Neural cell (in vitro differentiated cells): ENCODE data around the gene CKAP5. TPM values are rescaled to one million over a fixed set of nuclear protein-coding genes. Genes with fewer than 3 reads are reported as not detected.

Experiments used
- H2AFZ ChIP-seq: fragments of 200-600, 300-800 bp; sonication (generic), shearing (Covaris generic); 2 replicates; pipeline ENCODE4 v1.6.0; 2014; ENCODE audit warnings: low read depth, mild to moderate bottlenecking, antibody characterized with exemption, low read length, moderate library complexity
- H3F3A ChIP-seq: fragments of 200-600 bp; shearing (Covaris generic); 2 replicates; pipeline ENCODE4 v1.6.1; 2016; ENCODE audit warnings: mild to moderate bottlenecking, moderate library complexity, mixed read lengths, antibody characterized with exemption, low read length; ENCODE audit not compliant: insufficient read depth, poor library complexity, severe bottlenecking
- H3K27ac ChIP-seq: fragments of 200-600, 300-800 bp; sonication (generic), shearing (Covaris generic); 2 replicates; pipeline ENCODE4 v1.5.1; 2014; ENCODE audit warnings: mild to moderate bottlenecking, low read length, moderate library complexity
- H3K27me3 ChIP-seq: fragments of 300-800, 200-600 bp; sonication (generic), shearing (Covaris generic); 2 replicates; pipeline ENCODE4 v1.6.0; 2014; ENCODE audit warnings: mild to moderate bottlenecking, low read depth, low read length, moderate library complexity; ENCODE audit not compliant: insufficient read depth
- H3K36me3 ChIP-seq: fragments of 300-800, 200-600 bp; sonication (generic), shearing (Covaris generic); 2 replicates; pipeline ENCODE4 v1.5.1; 2014; ENCODE audit warnings: mild to moderate bottlenecking, antibody characterized with exemption, low read length, moderate library complexity; ENCODE audit not compliant: insufficient read depth
- H3K4me2 ChIP-seq: fragments of 300-800, 200-600 bp; sonication (generic), shearing (Covaris generic); 2 replicates; pipeline ENCODE4 v1.6.0; 2014; ENCODE audit warnings: mild to moderate bottlenecking, low read length
- H3K4me3 ChIP-seq: fragments of 300-800, 200-600 bp; sonication (generic), shearing (Covaris generic); 2 replicates; pipeline ENCODE4 v1.5.1; 2014; ENCODE audit warnings: mild to moderate bottlenecking, low read length, moderate library complexity
- H3K79me2 ChIP-seq: fragments of 200-600 bp; shearing (Covaris generic); replicated peaks from 2 replicates; pipeline ENCODE4 v1.6.0; 2014; ENCODE audit warnings: mild to moderate bottlenecking, low read length, moderate library complexity; ENCODE audit not compliant: insufficient read depth
- H3K9ac ChIP-seq: fragments of 300-800, 200-600 bp; sonication (generic), shearing (Covaris generic); 2 replicates; pipeline ENCODE4 v1.6.1; 2016; ENCODE audit warnings: mild to moderate bottlenecking, low read length, mixed read lengths
- H3K9me2 ChIP-seq: fragments of 200-600 bp; shearing (Covaris generic); 2 replicates; pipeline ENCODE4 v1.6.1; 2016; ENCODE audit warnings: mild to moderate bottlenecking, low read length, mixed read lengths; ENCODE audit not compliant: insufficient read depth
- H3K9me3 ChIP-seq: fragments of 200-600, 300-800 bp; sonication (generic), shearing (Covaris generic); 2 replicates; pipeline ENCODE4 v1.6.1; 2016; ENCODE audit warnings: mild to moderate bottlenecking, mixed run types, low read length, moderate library complexity, mixed read lengths
- H4K20me1 ChIP-seq: fragments of 200-600 bp; shearing (Covaris generic); 2 replicates; pipeline ENCODE4 v1.6.1; 2016; ENCODE audit warnings: mild to moderate bottlenecking, mixed run types; ENCODE audit not compliant: insufficient read depth
- EP300 ChIP-seq: fragments of 450-650 bp; conservative IDR thresholded peaks from 2 replicates; pipeline ENCODE4 v1.6.1; 2014; ENCODE audit warnings: antibody characterized with exemption, mild to moderate bottlenecking, moderate library complexity; ENCODE audit not compliant: poor library complexity, severe bottlenecking
- EZH2 ChIP-seq: fragments of 200-600, 300-800 bp; shearing (Covaris generic), sonication (generic); IDR thresholded peaks from 2 replicates; pipeline ENCODE4 v1.6.1; 2014; ENCODE audit warnings: antibody characterized with exemption, low read length, borderline replicate concordance, mild to moderate bottlenecking; ENCODE audit not compliant: insufficient read depth, poor library complexity, severe bottlenecking
- MXI1 ChIP-seq: fragments of 450-650 bp; conservative IDR thresholded peaks from 2 replicates; pipeline ENCODE4 v1.6.1; 2014; ENCODE audit warnings: antibody characterized with exemption, mild to moderate bottlenecking; ENCODE audit not compliant: poor library complexity, severe bottlenecking
- POLR2AphosphoS5 ChIP-seq: IDR thresholded peaks from 2 replicates; pipeline ENCODE4 v1.6.1; 2012
- RAD21 ChIP-seq: fragments of 450-650 bp; conservative IDR thresholded peaks from 2 replicates; pipeline ENCODE4 v1.6.1; 2014; ENCODE audit warnings: antibody characterized with exemption, mild to moderate bottlenecking, moderate library complexity
- REST ChIP-seq: IDR thresholded peaks from 2 replicates; pipeline ENCODE4 v1.6.1; 2012; ENCODE audit warnings: borderline replicate concordance
- SMC3 ChIP-seq: fragments of 450-650 bp; conservative IDR thresholded peaks from 2 replicates; pipeline ENCODE4 v1.6.1; 2014; ENCODE audit warnings: antibody characterized with exemption, mild to moderate bottlenecking, moderate library complexity; ENCODE audit not compliant: poor library complexity
- TAF1 ChIP-seq: IDR thresholded peaks from 2 replicates; pipeline ENCODE4 v1.6.1; 2012; ENCODE audit warnings: low read depth
- polyA plus RNA-seq: library from polyadenylated mRNA; depleted of rRNA; stranded (reverse); fragments of >200 nt; gene quantifications from 2 replicates; pipeline ENCODE4 v1.2.3, GENCODE V29; 2014
- TF ChIP-seq, protein P1 (sequence below): fragments of 450-650 bp; IDR thresholded peaks from 2 replicates; pipeline ENCODE4 v1.5.1; 2014; ENCODE audit warnings: antibody characterized with exemption, mild to moderate bottlenecking, moderate library complexity; ENCODE audit not compliant: poor library complexity, severe bottlenecking

Gene CKAP5
- polyA plus RNA-seq, 1 donor from 2014 or later, result 90.3 TPM

GRCh38 chr11:46857666-46858065, 11.6 kb upstream of the CKAP5 start:
- no peaks in the 10 kb centered on the region for H3K27me3 ChIP-seq
- H3K9me2 ChIP-seq, result no peaks in the 10 kb centered on the region
- no peaks in the 10 kb centered on the region for H3F3A ChIP-seq
- no peak overlapping the region for H3K4me3 ChIP-seq
- no peaks in the 10 kb centered on the region for H3K79me2 ChIP-seq
- no peaks in the 10 kb centered on the region for H3K9me3 ChIP-seq
- H3K27ac ChIP-seq, result no peak overlapping the region
- no peak overlapping the region for H2AFZ ChIP-seq
- H4K20me1 ChIP-seq, result no peaks in the 10 kb centered on the region
- no peaks in the 10 kb centered on the region for H3K36me3 ChIP-seq
- H3K9ac ChIP-seq, result no peak overlapping the region
- H3K4me2 ChIP-seq, result no peak overlapping the region
- TF ChIP-seq REST, result no peak
- TF ChIP-seq EP300, result no peak

GRCh38 chr11:46856605-46857343, 10.7 kb upstream of the CKAP5 start:
- H3K9ac ChIP-seq, result no peak overlapping the region
- H2AFZ ChIP-seq, result no peak overlapping the region
- no peaks in the 10 kb centered on the region for H3K27me3 ChIP-seq
- H4K20me1 ChIP-seq, result no peaks in the 10 kb centered on the region
- H3K27ac ChIP-seq, result no peak overlapping the region
- TF ChIP-seq RAD21, result no peak
- TF ChIP-seq, protein P1, sequence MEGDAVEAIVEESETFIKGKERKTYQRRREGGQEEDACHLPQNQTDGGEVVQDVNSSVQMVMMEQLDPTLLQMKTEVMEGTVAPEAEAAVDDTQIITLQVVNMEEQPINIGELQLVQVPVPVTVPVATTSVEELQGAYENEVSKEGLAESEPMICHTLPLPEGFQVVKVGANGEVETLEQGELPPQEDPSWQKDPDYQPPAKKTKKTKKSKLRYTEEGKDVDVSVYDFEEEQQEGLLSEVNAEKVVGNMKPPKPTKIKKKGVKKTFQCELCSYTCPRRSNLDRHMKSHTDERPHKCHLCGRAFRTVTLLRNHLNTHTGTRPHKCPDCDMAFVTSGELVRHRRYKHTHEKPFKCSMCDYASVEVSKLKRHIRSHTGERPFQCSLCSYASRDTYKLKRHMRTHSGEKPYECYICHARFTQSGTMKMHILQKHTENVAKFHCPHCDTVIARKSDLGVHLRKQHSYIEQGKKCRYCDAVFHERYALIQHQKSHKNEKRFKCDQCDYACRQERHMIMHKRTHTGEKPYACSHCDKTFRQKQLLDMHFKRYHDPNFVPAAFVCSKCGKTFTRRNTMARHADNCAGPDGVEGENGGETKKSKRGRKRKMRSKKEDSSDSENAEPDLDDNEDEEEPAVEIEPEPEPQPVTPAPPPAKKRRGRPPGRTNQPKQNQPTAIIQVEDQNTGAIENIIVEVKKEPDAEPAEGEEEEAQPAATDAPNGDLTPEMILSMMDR, result no peak
- no peak for TF ChIP-seq EZH2
- TF ChIP-seq REST, result no peak
- TF ChIP-seq EP300, result no peak
- TF ChIP-seq SMC3, result no peak
- TF ChIP-seq MXI1, result no peak
- TF ChIP-seq POLR2AphosphoS5, result no peak
- no peak for TF ChIP-seq TAF1
- H3K79me2 ChIP-seq, result no peaks in the 10 kb centered on the region
- H3K4me2 ChIP-seq, result no peak overlapping the region
- H3F3A ChIP-seq, result no peaks in the 10 kb centered on the region
- no peaks in the 10 kb centered on the region for H3K36me3 ChIP-seq
- no peak overlapping the region for H3K4me3 ChIP-seq
- no peaks in the 10 kb centered on the region for H3K9me2 ChIP-seq
- H3K9me3 ChIP-seq, result no peaks in the 10 kb centered on the region
